SU-DHL-6 (cell line): ENCODE results near the gene VASN.

Experiments
- H2AFZ ChIP-seq: fragments of 200-600 bp; sonication (generic); 2 replicates; pipeline ENCODE4 v1.6.1; 2014; ENCODE audit warnings: low read depth, mild to moderate bottlenecking, moderate library complexity, mixed read lengths, antibody characterized with exemption, low read length; ENCODE audit not compliant: severe bottlenecking
- H3F3A ChIP-seq: fragments of 200-600 bp; shearing (Covaris generic); 2 replicates; pipeline ENCODE4 v1.6.0; 2016; ENCODE audit warnings: antibody characterized with exemption, mild to moderate bottlenecking; ENCODE audit not compliant: insufficient read depth
- H3K27ac ChIP-seq: fragments of 200-600 bp; sonication (generic); 2 replicates; pipeline ENCODE4 v1.5.1; 2016; ENCODE audit warnings: low read depth, mild to moderate bottlenecking, low read length, moderate library complexity, mixed read lengths
- H3K27me3 ChIP-seq: fragments of 200-600 bp; sonication (generic), shearing (Covaris generic); 2 replicates; pipeline ENCODE4 v1.6.0; 2014; ENCODE audit warnings: mild to moderate bottlenecking, low read length
- H3K36me3 ChIP-seq: fragments of 200-600 bp; sonication (generic); 2 replicates; pipeline ENCODE4 v1.6.1; 2014; ENCODE audit warnings: mild to moderate bottlenecking, low read length, mixed read lengths
- H3K4me2 ChIP-seq: fragments of 300-600, 200-600 bp; shearing (Covaris generic), sonication (generic); 2 replicates; pipeline ENCODE4 v1.6.0; 2014; ENCODE audit warnings: low read length, low read depth, mild to moderate bottlenecking; ENCODE audit not compliant: poor library complexity, severe bottlenecking
- H3K4me3 ChIP-seq: fragments of 200-600 bp; sonication (generic); 2 replicates; pipeline ENCODE4 v1.5.1; 2014; ENCODE audit warnings: antibody characterized with exemption, low read length, mild to moderate bottlenecking, mixed read lengths; ENCODE audit not compliant: insufficient read depth, poor library complexity, severe bottlenecking
- H3K79me2 ChIP-seq: fragments of 200-600 bp; sonication (generic); 2 replicates; pipeline ENCODE4 v1.6.1; 2014; ENCODE audit warnings: mild to moderate bottlenecking, low read length, moderate library complexity; ENCODE audit not compliant: insufficient read depth
- H3K9ac ChIP-seq: fragments of 200-600 bp; sonication (generic); 2 replicates; pipeline ENCODE4 v1.7.0; 2014; ENCODE audit warnings: mild to moderate bottlenecking, low read length
- H3K9me2 ChIP-seq: fragments of 200-600 bp; sonication (generic); replicated peaks from 2 replicates; pipeline ENCODE4 v1.6.1; 2014; ENCODE audit warnings: low read length; ENCODE audit not compliant: insufficient read depth
- H3K9me3 ChIP-seq: fragments of 200-600 bp; sonication (generic); 2 replicates; pipeline ENCODE4 v1.6.1; 2014; ENCODE audit warnings: low read length, mixed read lengths; ENCODE audit not compliant: insufficient read depth
- H4K20me1 ChIP-seq: fragments of 200-600 bp; sonication (generic); 2 replicates; pipeline ENCODE4 v1.6.1; 2014; ENCODE audit warnings: low read depth, mild to moderate bottlenecking, antibody characterized with exemption, low read length, moderate library complexity, mixed read lengths
- CTCF ChIP-seq: fragments of 200-600 bp; sonication (generic); IDR thresholded peaks from one replicate; pipeline ENCODE4 v1.5.1; 2017; ENCODE audit warnings: antibody characterized with exemption, mild to moderate bottlenecking, low read length, moderate library complexity; ENCODE audit not compliant: insufficient read depth, poor library complexity, severe bottlenecking
- EZH2phosphoT487 ChIP-seq: fragments of 200-600 bp; sonication (generic), shearing (Covaris generic); conservative IDR thresholded peaks from 2 replicates; pipeline ENCODE4 v1.6.1; 2018; ENCODE audit warnings: mild to moderate bottlenecking, antibody characterized with exemption, low read length, moderate library complexity, mixed read lengths

The VASN gene

GRCh38 chr16:4376126-4376892 lies 4.7 kb downstream of the VASN start:
- H3K9ac ChIP-seq: no peak overlapping the region
- H3K4me3 ChIP-seq: no peak overlapping the region
- no peaks in the 10 kb centered on the region for H3K79me2 ChIP-seq
- H4K20me1 ChIP-seq: peaks cover 3% of the 10 kb centered on the region; the same call in 1 of the 2 replicates
- no peak overlapping the region for H2AFZ ChIP-seq
- H3K4me2 ChIP-seq: no peak overlapping the region
- no peaks in the 10 kb centered on the region for H3K36me3 ChIP-seq
- H3K27ac ChIP-seq: no peak overlapping the region
- no peaks in the 10 kb centered on the region for H3K9me3 ChIP-seq
- no peaks in the 10 kb centered on the region for H3K27me3 ChIP-seq
- TF ChIP-seq EZH2phosphoT487 (no peak), CTCF (no peak)
- H3K9me2 ChIP-seq: no peaks in the 10 kb centered on the region
- H3F3A ChIP-seq: no peaks in the 10 kb centered on the region

GRCh38 chr16:4376893-4377572 lies 5.4 kb downstream of the VASN start:
- Histone ChIP-seq H3K79me2 (no peaks in the 10 kb centered on the region), H3F3A (no peaks in the 10 kb centered on the region)

GRCh38 chr16:4377573-4378154 lies 6.0 kb downstream of the VASN start:
- Histone ChIP-seq H3K36me3 (no peaks in the 10 kb centered on the region), H3F3A (no peaks in the 10 kb centered on the region), H4K20me1 (no peaks in the 10 kb centered on the region), H3K4me3 (no peak overlapping the region), H3K79me2 (no peaks in the 10 kb centered on the region), H3K9ac (no peak overlapping the region), H2AFZ (no peak overlapping the region), H3K27me3 (no peaks in the 10 kb centered on the region), H3K4me2 (no peak overlapping the region), H3K9me2 (no peaks in the 10 kb centered on the region), H3K27ac (no peak overlapping the region), H3K9me3 (no peaks in the 10 kb centered on the region)
- TF ChIP-seq EZH2phosphoT487 (no peak), CTCF (no peak)

More at GRCh38 chr16:4376893-4377572, 5.4 kb downstream of the VASN start:
- no peaks in the 10 kb centered on the region for H3K27me3 ChIP-seq
- no peaks in the 10 kb centered on the region for H3K9me2 ChIP-seq
- H4K20me1 ChIP-seq: peaks cover 3% of the 10 kb centered on the region; the same call in 1 of the 2 replicates
- H3K36me3 ChIP-seq: no peaks in the 10 kb centered on the region
- no peak overlapping the region for H3K4me2 ChIP-seq
- H3K9me3 ChIP-seq: no peaks in the 10 kb centered on the region
- H3K4me3 ChIP-seq: no peak overlapping the region
- TF ChIP-seq CTCF (no peak), EZH2phosphoT487 (no peak)
- no peak overlapping the region for H3K9ac ChIP-seq
- H3K27ac ChIP-seq: no peak overlapping the region
- H2AFZ ChIP-seq: no peak overlapping the region
